K562 (cell line): ENCODE measurements around the gene BAD. TPM values are rescaled to one million over a fixed set of nuclear protein-coding genes. Genes with fewer than 3 reads are reported as not detected.

ENCODE experiments used
- CREM ChIP-seq: IDR thresholded peaks from 2 replicates; pipeline ENCODE4 v1.6.1; 2014; ENCODE audit warnings: antibody characterized with exemption, low read depth
- E2F5 ChIP-seq: sonication (generic); formaldehyde crosslinking; IDR thresholded peaks from 2 replicates; pipeline ENCODE4 v1.8.0; 2022; ENCODE audit warnings: mild to moderate bottlenecking, missing genetic modification reagents
- ESRRA ChIP-seq: fragments of 450-650 bp; IDR thresholded peaks from 2 replicates; pipeline ENCODE4 v1.6.1; 2014; ENCODE audit warnings: low read depth, mild to moderate bottlenecking, moderate library complexity, borderline replicate concordance
- FOS ChIP-seq: IDR thresholded peaks from 3 replicates; pipeline ENCODE4 v1.6.1; 2011; ENCODE audit not compliant: insufficient read length; ENCODE audit errors: extremely low read depth
- FOXM1 ChIP-seq, 2 experiments: fragments of 450-650 bp in 1 of 2; sonication (generic) in 1 of 2; formaldehyde crosslinking in 1 of 2; IDR thresholded peaks; 2 replicates each; pipeline versions ENCODE4 v1.6.1 to v1.9.0; 2017 to 2022; ENCODE audit warnings: low read depth in 2 of 2, mild to moderate bottlenecking in 2 of 2, missing genetic modification reagents in 1 of 2, moderate library complexity in 1 of 2
- KAT8 ChIP-seq: fragments of 450-650 bp; IDR thresholded peaks from 2 replicates; pipeline ENCODE4 v1.6.1; 2016; ENCODE audit warnings: low read depth, mild to moderate bottlenecking
- MEF2D ChIP-seq: conservative IDR thresholded peaks from 2 replicates; pipeline ENCODE4 v1.6.1; 2016; ENCODE audit warnings: low read depth, missing genetic modification characterization, missing compliant biosample characterization
- MEIS2 ChIP-seq: fragments of 450-650 bp; IDR thresholded peaks from 2 replicates; pipeline ENCODE4 v1.6.1; 2014; ENCODE audit warnings: mild to moderate bottlenecking; ENCODE audit not compliant: partially characterized antibody
- PYGO2 ChIP-seq: fragments of 450-650 bp; IDR thresholded peaks from 2 replicates; pipeline ENCODE4 v1.6.1; 2016; ENCODE audit warnings: mild to moderate bottlenecking, missing genetic modification characterization, moderate library complexity, missing compliant biosample characterization
- RBM17 ChIP-seq: fragments of 200-400 bp; formaldehyde crosslinking; IDR thresholded peaks from 2 replicates; pipeline ENCODE4 v1.6.1; 2017; ENCODE audit warnings: low read depth, mild to moderate bottlenecking, low read length, borderline replicate concordance
- SNIP1 ChIP-seq: fragments of 450-650 bp; IDR thresholded peaks from 2 replicates; pipeline ENCODE4 v1.7.1; 2017; ENCODE audit warnings: low read depth, mild to moderate bottlenecking
- TCF3 ChIP-seq: sonication (generic); formaldehyde crosslinking; IDR thresholded peaks from 2 replicates; pipeline ENCODE4 v1.4.0; 2020; ENCODE audit warnings: mild to moderate bottlenecking, missing genetic modification reagents
- TCF7 ChIP-seq: sonication (generic); IDR thresholded peaks from 2 replicates; pipeline ENCODE4 v1.6.1; 2016; ENCODE audit warnings: antibody characterized with exemption, borderline replicate concordance
- ZNF511 ChIP-seq: sonication (generic); formaldehyde crosslinking; IDR thresholded peaks from 2 replicates; pipeline ENCODE4 v1.8.0; 2022; ENCODE audit warnings: mild to moderate bottlenecking, missing genetic modification reagents
- ZNF695 ChIP-seq: fragments of 450-650 bp; formaldehyde crosslinking; IDR thresholded peaks from 2 replicates; pipeline ENCODE4 v1.4.0; 2020; ENCODE audit warnings: mild to moderate bottlenecking, moderate library complexity
- polyA plus RNA-seq, 8 experiments: library from polyadenylated mRNA; depleted of rRNA in 4 of 8; stranded (reverse) in 5 of 8; unstranded in 3 of 8; fragments of >200 nt; fragmentation: Nextera tagmentation in 2 of 8; fragmentation: Illumina TruSeq in 1 of 8; extraction: Ambion mirVana in 2 of 8; extraction: Trizol in 1 of 8; gene quantifications; 2 replicates each; pipeline versions ENCODE4 v1.2.1 to v1.2.3, GENCODE V29; 2011 to 2014; ENCODE audit warnings: inconsistent platforms in 1 of 8, missing spikeins in 1 of 8
- total RNA-seq, 7 experiments: library from RNA; depleted of rRNA in 6 of 7; stranded (reverse); fragments of >200 nt in 6 of 7; fragmentation: Illumina TruSeq in 2 of 7; extraction: Trizol in 2 of 7; gene quantifications; 2 replicates each; pipeline versions ENCODE4 v1.2.1 to v1.2.3, GENCODE V29; 2011 to 2021; ENCODE audit warnings: low replicate concordance in 1 of 7
- TF ChIP-seq, protein P1 (sequence below), 2 experiments: fragments of 450-650 bp; formaldehyde crosslinking in 1 of 2; IDR thresholded peaks; 2 replicates each; pipeline versions ENCODE4 v1.4.0 to v1.6.1; 2014 to 2020; ENCODE audit warnings: mild to moderate bottlenecking in 2 of 2, borderline replicate concordance in 1 of 2, low read depth in 1 of 2
- TF ChIP-seq, protein P2 (sequence below): fragments of 450-650 bp; IDR thresholded peaks from 2 replicates; pipeline ENCODE4 v1.6.1; 2016; ENCODE audit warnings: low read depth, mild to moderate bottlenecking, moderate library complexity

The BAD gene
- total and polyA plus RNA-seq, 9 of the 15 experiments (the other 6 are each of a cell fraction or from before 2014, with no cell fraction given) = 0.61 to 45.6 (median 11.8) TPM

DNA sequence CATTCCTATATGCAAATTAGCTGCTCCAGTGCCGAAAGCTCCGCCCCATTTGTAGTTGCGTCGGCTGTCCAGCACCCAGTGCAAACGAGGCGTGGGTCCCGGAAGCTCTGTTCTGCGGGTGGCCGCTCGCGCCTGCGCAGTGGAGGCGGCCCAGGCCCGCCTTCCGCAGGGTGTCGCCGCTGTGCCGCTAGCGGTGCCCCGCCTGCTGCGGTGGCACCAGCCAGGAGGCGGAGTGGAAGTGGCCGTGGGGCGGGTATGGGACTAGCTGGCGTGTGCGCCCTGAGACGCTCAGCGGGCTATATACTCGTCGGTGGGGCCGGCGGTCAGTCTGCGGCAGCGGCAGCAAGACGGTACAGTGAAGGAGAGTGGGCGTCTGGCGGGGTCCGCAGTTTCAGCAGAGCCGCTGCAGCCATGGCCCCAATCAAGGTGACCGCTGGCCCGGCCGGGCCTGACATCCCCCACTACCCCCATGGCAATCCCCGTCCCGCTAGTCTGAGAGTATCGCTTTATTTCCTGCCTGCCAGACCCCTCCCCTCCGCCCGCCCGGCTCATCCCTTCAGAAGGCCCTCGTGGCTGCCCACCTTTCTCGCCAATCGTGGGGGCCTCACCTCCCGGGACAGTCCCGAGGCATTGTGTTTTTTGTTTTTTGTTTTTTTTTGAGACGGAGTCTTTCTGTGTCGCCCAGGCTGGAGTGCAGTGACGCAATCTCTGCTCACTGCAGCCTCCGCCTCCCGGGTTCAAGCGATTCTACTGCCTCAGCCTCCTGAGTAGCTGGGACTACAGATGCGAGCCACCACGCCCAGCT lies 33.7 kb upstream of the BAD start, which contains the start of gene PRDX5 (continued):
- TF ChIP-seq, protein P1, sequence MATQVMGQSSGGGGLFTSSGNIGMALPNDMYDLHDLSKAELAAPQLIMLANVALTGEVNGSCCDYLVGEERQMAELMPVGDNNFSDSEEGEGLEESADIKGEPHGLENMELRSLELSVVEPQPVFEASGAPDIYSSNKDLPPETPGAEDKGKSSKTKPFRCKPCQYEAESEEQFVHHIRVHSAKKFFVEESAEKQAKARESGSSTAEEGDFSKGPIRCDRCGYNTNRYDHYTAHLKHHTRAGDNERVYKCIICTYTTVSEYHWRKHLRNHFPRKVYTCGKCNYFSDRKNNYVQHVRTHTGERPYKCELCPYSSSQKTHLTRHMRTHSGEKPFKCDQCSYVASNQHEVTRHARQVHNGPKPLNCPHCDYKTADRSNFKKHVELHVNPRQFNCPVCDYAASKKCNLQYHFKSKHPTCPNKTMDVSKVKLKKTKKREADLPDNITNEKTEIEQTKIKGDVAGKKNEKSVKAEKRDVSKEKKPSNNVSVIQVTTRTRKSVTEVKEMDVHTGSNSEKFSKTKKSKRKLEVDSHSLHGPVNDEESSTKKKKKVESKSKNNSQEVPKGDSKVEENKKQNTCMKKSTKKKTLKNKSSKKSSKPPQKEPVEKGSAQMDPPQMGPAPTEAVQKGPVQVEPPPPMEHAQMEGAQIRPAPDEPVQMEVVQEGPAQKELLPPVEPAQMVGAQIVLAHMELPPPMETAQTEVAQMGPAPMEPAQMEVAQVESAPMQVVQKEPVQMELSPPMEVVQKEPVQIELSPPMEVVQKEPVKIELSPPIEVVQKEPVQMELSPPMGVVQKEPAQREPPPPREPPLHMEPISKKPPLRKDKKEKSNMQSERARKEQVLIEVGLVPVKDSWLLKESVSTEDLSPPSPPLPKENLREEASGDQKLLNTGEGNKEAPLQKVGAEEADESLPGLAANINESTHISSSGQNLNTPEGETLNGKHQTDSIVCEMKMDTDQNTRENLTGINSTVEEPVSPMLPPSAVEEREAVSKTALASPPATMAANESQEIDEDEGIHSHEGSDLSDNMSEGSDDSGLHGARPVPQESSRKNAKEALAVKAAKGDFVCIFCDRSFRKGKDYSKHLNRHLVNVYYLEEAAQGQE (IDR thresholded peaks at IDR 0.05; ENCODE audit: borderline replicate concordance) = peak; percentile 90
- TF ChIP-seq, protein P1 (CRISPR knock-in tag; IDR thresholded peaks at IDR 0.05; ENCODE audit: low read depth) = peak; percentile 20
- TF ChIP-seq TCF3 (CRISPR knock-in tag) (no peak), FOXM1 (IDR thresholded peaks at IDR 0.05; ENCODE audit: low read depth) (no peak), FOXM1 (CRISPR knock-in tag; IDR thresholded peaks at IDR 0.05; ENCODE audit: low read depth) (peak; percentile 30; the same call in 1 of the 2 replicates), ESRRA (peak; percentile 83), FOS (no peak), SNIP1 (peak; percentile 60; the same call in 1 of the 2 replicates), RBM17 (no peak), MEF2D (tag) (no peak; the same call in 1 of the 2 replicates), ZNF511 (CRISPR knock-in tag) (no peak), TCF7 (peak; percentile 18; the same call in 1 of the 2 replicates), E2F5 (CRISPR knock-in tag) (no peak), KAT8 (no peak), ZNF695 (no peak), CREM (peak; percentile 62), MEIS2 (peak; percentile 89), PYGO2 (no peak)
- TF ChIP-seq, protein P2, sequence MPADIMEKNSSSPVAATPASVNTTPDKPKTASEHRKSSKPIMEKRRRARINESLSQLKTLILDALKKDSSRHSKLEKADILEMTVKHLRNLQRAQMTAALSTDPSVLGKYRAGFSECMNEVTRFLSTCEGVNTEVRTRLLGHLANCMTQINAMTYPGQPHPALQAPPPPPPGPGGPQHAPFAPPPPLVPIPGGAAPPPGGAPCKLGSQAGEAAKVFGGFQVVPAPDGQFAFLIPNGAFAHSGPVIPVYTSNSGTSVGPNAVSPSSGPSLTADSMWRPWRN = no peak
